Kidney (tissue), 14 donors: ENCODE data around the gene ZBTB18. TPM values are rescaled to one million over a fixed set of nuclear protein-coding genes. Genes with fewer than 3 reads are reported as not detected.

ENCODE experiments used
- DNase-seq, 5 donors: peaks; one replicate each; pipeline ENCODE4 v3.0.0-alpha.2; 2013 to 2020
- FAIRE-seq: peaks from 2 replicates; lab custom pipeline; 2012; peaks lifted over from hg19 to GRCh38; lab: Jason Lieb, UNC
- H3K27ac ChIP-seq, 2 donors: one replicate each; pipeline ENCODE4 v1.7.0; 2013; ENCODE audit warnings: low read depth in 2 of 2, low read length in 2 of 2, inconsistent platforms in 1 of 2
- H3K27me3 ChIP-seq: one replicate; pipeline ENCODE4 v1.7.1; 2013; ENCODE audit warnings: low read length, inconsistent platforms; ENCODE audit not compliant: control insufficient read depth, insufficient read depth
- H3K36me3 ChIP-seq, 3 donors: one replicate each; pipeline versions ENCODE4 v1.7.0 to v1.7.1; 2013; ENCODE audit warnings: low read length in 3 of 3, control low read depth in 1 of 3, inconsistent platforms in 1 of 3; ENCODE audit not compliant: insufficient read depth in 3 of 3, control insufficient read depth in 2 of 3
- H3K4me1 ChIP-seq, 3 donors: one replicate each; pipeline versions ENCODE4 v1.7.0 to v1.7.1; 2013; ENCODE audit warnings: low read length in 3 of 3, inconsistent platforms in 1 of 3, low read depth in 1 of 3; ENCODE audit not compliant: control insufficient read depth in 2 of 3, insufficient read depth in 2 of 3
- H3K4me3 ChIP-seq, 3 donors: one replicate each; pipeline versions ENCODE4 v1.7.0 to v1.8.1; 2013; ENCODE audit warnings: low read length in 3 of 3, control low read depth in 1 of 3, inconsistent platforms in 1 of 3
- H3K9ac ChIP-seq, 3 donors: one replicate each; pipeline versions ENCODE4 v1.7.0 to v1.7.1; 2013; ENCODE audit warnings: low read length in 3 of 3, control low read depth in 1 of 3, inconsistent platforms in 1 of 3
- H3K9me3 ChIP-seq, 3 donors: one replicate each; pipeline versions ENCODE4 v1.7.0 to v1.7.1; 2013; ENCODE audit warnings: low read length in 3 of 3, control low read depth in 1 of 3, inconsistent platforms in 1 of 3; ENCODE audit not compliant: control insufficient read depth in 2 of 3, insufficient read depth in 1 of 3
- CTCF ChIP-seq: IDR thresholded peaks from 3 replicates; pipeline ENCODE4 v1.5.1; 2012; ENCODE audit warnings: mild to moderate bottlenecking, moderate library complexity, borderline replicate concordance; ENCODE audit not compliant: insufficient read depth; ENCODE audit errors: extremely low read depth
- intact Hi-C: fragments of 100-400 bp; cut with DNase I; formaldehyde crosslinking; loops from one replicate; pipeline ENCODE4 v1.11.1; 2022
- polyA plus RNA-seq: library from polyadenylated mRNA; stranded (reverse); fragments of 350-450 nt; fragmentation: Illumina TruSeq; extraction: RNeasy Lipid Tissue Mini Kit (QIAGEN cat#74804); gene quantifications from one replicate; pipeline ENCODE4 v1.2.3, GENCODE V29; 2014; ENCODE audit warnings: low read depth, low replicate concordance; ENCODE audit not compliant: insufficient read depth
- total RNA-seq: library from RNA; stranded (reverse); fragmentation: NEBNext Ultra II Directional; extraction: Animal tissue kit (Norgen Biotek cat#: 25700); gene quantifications from one replicate; pipeline ENCODE4 v1.2.1, GENCODE V29; 2021
- donor health status: control.
- donor health status: control.
- donor health status: control.
- donor health status: control.
- donor health status: control.
- donor health status: DM: yes; HTN: yes; CAD: no.
- donor health status: Normal renal cell carcinoma (clear cell type).

Gene ZBTB18
- total and polyA plus RNA-seq, 2 donors from 2014 or later: 9.0 to 19.8 TPM

DNA sequence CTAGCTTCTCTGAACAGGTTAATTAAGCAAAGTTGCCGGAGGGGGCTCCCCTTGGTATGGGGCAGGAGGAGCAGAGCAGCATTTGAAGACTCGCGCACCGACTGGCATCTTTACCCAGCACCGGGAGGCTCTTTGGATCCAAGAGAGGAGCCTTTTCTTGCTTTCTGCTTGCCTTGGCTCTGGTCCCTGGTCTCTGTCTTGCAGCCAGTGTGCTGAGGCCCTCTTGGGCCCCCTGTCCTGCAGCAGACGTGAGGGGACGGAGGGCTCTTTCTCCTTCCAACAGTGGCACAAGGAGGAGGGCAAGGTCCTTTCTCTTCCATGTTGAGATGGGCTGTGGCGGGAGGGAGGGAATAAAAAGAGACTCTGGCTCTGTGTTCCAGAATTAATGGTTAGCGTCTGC is 45.6 kb downstream of the ZBTB18 start:
- Histone ChIP-seq H3K9me3 (peaks cover 0 to 6% (median 0%) of the 10 kb centered on the region in 3 donors), H3K9ac (no peak overlapping the region), H3K27me3 (peaks cover 11% of the 10 kb centered on the region), H3K27ac (no peak overlapping the region), H3K4me1 (peaks cover 0 to 4% (median 2%) of the 10 kb centered on the region in 3 donors), H3K4me3 (no peak overlapping the region), H3K36me3 (no peaks in the 10 kb centered on the region)
- DNase-seq: no peak
- intact Hi-C loops: no loop called here
- TF ChIP-seq CTCF: no peak
- no peak for FAIRE-seq

GRCh38 chr1:244097523-244098405 is 46.7 kb downstream of the ZBTB18 start:
- Histone ChIP-seq H3K9ac (no peak overlapping the region), H3K27ac (no peak overlapping the region), H3K9me3 (peaks cover 0 to 6% (median 0%) of the 10 kb centered on the region in 3 donors), H3K36me3 (no peaks in the 10 kb centered on the region), H3K4me3 (no peak overlapping the region), H3K4me1 (no peaks in the 10 kb centered on the region), H3K27me3 (peaks cover 12% of the 10 kb centered on the region)
- intact Hi-C loops: no loop called here
- TF ChIP-seq CTCF: no peak
- no peak for DNase-seq
- no peak for FAIRE-seq

DNA sequence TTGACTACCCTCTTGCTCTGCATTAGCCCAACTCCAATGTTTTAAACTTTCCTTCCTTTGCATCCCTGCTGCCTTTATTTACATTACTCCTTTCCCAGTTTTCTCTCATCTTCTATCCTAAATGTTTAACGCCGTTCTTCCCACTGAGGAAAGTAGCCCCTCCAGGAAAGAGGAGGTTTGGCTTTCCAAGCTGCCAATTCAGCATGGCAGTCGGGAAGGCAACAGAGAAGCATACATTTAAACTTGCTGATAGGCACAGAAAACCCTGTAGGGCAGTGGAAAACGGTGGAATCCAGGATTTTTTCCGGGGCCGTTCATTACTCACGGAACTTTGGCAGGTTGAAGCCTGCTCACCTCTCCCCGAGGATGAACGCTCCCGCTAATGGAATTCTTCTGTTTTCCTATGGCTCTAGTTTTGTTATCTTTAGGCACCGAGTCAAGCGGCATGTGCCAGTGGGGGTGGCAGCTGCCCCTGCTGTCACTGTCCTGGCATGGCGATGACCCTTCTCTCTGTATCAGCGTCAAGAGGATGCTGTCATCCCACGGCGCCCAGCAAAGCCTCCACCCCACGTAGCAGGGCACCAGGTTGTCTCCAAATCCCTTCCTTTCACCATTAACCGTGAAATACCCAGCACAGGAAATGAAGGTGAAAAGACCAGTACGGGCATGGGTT is 48.3 kb downstream of the ZBTB18 start:
- intact Hi-C loops: no loop called here
- no peak for FAIRE-seq
- Histone ChIP-seq H3K9me3 (peaks cover 0 to 6% (median 0%) of the 10 kb centered on the region in 3 donors), H3K36me3 (no peaks in the 10 kb centered on the region), H3K9ac (no peak overlapping the region), H3K4me1 (no peaks in the 10 kb centered on the region), H3K27ac (no peak overlapping the region), H3K4me3 (no peak overlapping the region), H3K27me3 (peaks cover 14% of the 10 kb centered on the region)
- no peak for TF ChIP-seq CTCF
- no peak for DNase-seq
